ENCODE measurements around the gene DPF1. TPM values are rescaled to one million over a fixed set of nuclear protein-coding genes. Genes with fewer than 3 reads are reported as not detected.

The DPF1 gene
- total RNA-seq, 1 donor from 2014 or later: 3.4 TPM

DNA sequence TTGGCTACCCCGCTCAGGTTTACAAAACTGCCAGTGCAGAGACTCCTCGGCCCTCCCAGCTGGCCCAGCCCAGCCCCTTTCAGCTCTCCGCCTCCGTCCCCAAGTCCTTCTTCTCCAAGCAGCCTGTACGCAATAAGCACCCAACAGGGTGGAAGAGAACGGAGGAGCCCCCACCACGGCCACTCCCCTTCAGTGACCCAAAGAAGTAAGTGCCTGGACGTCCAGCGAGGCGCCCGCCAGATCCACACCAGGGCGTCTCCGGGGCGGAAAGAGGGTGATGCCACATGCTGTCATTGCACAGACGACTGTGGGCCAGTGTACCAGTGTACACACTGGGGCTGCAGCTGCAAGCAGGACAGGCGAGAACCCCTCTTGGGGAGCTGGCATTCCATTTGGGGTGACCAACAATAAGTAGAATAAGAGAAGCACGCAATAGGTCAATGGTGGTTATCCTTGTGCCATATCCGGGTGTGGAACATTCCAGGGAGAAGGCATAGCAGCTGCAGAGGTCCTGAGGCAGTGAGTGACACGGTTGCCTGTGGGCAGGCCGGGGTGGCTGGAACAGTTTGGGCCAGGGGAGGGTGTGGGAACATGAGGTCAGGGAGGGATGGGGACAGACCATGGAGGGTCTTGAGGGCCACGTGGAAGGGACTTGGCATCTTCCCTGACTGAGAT is 41.3 kb downstream of the DPF1 start:
- H3K36me3 Mint-ChIP-seq (ENCODE audit: low read depth): peaks cover 4% of the 10 kb centered on the region
- peaks cover 8% of the 10 kb centered on the region for H3K9me3 Mint-ChIP-seq
- intact Hi-C loops (cut with micrococcal nuclease): no loop called here

GRCh38 chr19:38180071-38180470 is 44.0 kb downstream of the DPF1 start:
- no peaks in the 10 kb centered on the region for H3K27me3 Mint-ChIP-seq (ENCODE audit: low read depth)
- intact Hi-C loops (cut with micrococcal nuclease): no loop called here

More for the DNA sequence above, 41.3 kb downstream of the DPF1 start:
- no peaks in the 10 kb centered on the region for H3K27me3 Mint-ChIP-seq (ENCODE audit: low read depth)
- H3K4me3 Mint-ChIP-seq (ENCODE audit: low read depth): no peak overlapping the region
- no peak overlapping the region for H3K27ac Mint-ChIP-seq
- DNase-seq (ENCODE audit: low spot score): no peak
- H3K4me1 Mint-ChIP-seq (ENCODE audit: low read depth): no peaks in the 10 kb centered on the region

GRCh38 chr19:38175422-38175821 is 48.6 kb downstream of the DPF1 start:
- Mint-ChIP-seq H3K9me3 (peaks cover 3% of the 10 kb centered on the region), H3K36me3 (ENCODE audit: low read depth) (no peaks in the 10 kb centered on the region), H3K4me3 (ENCODE audit: low read depth) (no peak overlapping the region), H3K27me3 (ENCODE audit: low read depth) (no peaks in the 10 kb centered on the region), H3K27ac (no peak overlapping the region), H3K4me1 (ENCODE audit: low read depth) (no peaks in the 10 kb centered on the region)
- no peak for DNase-seq (ENCODE audit: low spot score)
- intact Hi-C loops (cut with micrococcal nuclease): no loop called here

More at GRCh38 chr19:38180071-38180470, 44.0 kb downstream of the DPF1 start:
- no peak overlapping the region for H3K27ac Mint-ChIP-seq
- H3K4me1 Mint-ChIP-seq (ENCODE audit: low read depth): no peaks in the 10 kb centered on the region
- DNase-seq (ENCODE audit: low spot score): no peak
- H3K4me3 Mint-ChIP-seq (ENCODE audit: low read depth): no peak overlapping the region
- peaks cover 8% of the 10 kb centered on the region for H3K9me3 Mint-ChIP-seq
- H3K36me3 Mint-ChIP-seq (ENCODE audit: low read depth): peaks cover 4% of the 10 kb centered on the region

- no peak for DNase-seq (ENCODE audit: low spot score)
- intact Hi-C loops (cut with micrococcal nuclease): no loop called here
- no peaks in the 10 kb centered on the region for H3K36me3 Mint-ChIP-seq (ENCODE audit: low read depth)
- H3K27ac Mint-ChIP-seq: no peak overlapping the region
- H3K4me1 Mint-ChIP-seq (ENCODE audit: low read depth): no peaks in the 10 kb centered on the region
- no peaks in the 10 kb centered on the region for H3K9me3 Mint-ChIP-seq
- H3K27me3 Mint-ChIP-seq (ENCODE audit: low read depth): no peaks in the 10 kb centered on the region
- no peak overlapping the region for H3K4me3 Mint-ChIP-seq (ENCODE audit: low read depth)
Measured at GRCh38 chr19:38173291-38174041, 50.6 kb downstream of the DPF1 start.

DNA sequence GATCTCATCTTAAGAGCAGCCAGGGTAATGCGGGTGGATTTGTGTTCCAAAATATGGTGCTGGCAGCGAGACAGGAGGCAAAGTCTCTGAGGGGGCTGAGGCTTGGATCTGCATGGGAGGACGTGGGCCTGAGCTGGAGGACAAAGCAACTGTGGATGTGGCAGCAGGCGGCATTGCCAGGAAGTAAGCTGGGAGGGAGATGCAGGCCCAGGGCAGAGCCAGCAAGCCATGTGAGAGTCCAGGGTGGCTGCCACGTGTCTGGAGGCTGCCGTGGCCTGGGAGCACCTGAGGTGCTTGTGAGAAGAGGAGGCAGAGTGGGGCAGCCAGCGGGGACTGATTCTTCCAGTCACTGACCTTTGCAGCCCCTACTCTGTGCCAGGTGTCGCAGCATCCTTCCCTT is 52.0 kb downstream of the DPF1 start:
- Mint-ChIP-seq H3K4me3 (ENCODE audit: low read depth) (no peak overlapping the region), H3K27me3 (ENCODE audit: low read depth) (no peaks in the 10 kb centered on the region)
- no peak for DNase-seq (ENCODE audit: low spot score)

DNA sequence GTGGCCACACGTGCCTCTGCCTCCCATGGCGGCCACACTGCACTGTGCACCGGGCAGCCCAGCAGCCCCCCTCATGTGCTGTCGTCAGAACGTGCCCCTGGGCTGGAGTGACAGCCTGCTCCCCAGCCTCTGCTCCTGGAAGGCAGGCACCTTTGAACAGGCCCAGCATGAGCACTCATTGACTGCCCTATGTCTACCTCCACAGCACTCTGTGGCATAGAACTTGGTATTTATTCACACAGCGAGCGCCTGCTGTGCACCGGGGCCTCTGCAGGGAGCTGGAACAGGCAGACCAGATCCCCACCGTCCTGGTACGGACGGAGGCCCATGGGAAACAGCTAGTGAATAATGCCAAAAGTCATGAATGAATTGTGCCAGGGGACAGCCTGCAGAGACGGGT is 53.7 kb downstream of the DPF1 start:
- DNase-seq (ENCODE audit: low spot score): no peak
- Mint-ChIP-seq H3K27ac (no peak overlapping the region), H3K36me3 (ENCODE audit: low read depth) (no peaks in the 10 kb centered on the region), H3K9me3 (no peaks in the 10 kb centered on the region), H3K4me1 (ENCODE audit: low read depth) (no peaks in the 10 kb centered on the region), H3K27me3 (ENCODE audit: low read depth) (no peaks in the 10 kb centered on the region), H3K4me3 (ENCODE audit: low read depth) (no peak overlapping the region)
- intact Hi-C loops (cut with micrococcal nuclease): no loop called here

More for the DNA sequence above, 52.0 kb downstream of the DPF1 start:
- Mint-ChIP-seq H3K36me3 (ENCODE audit: low read depth) (no peaks in the 10 kb centered on the region), H3K27ac (no peak overlapping the region), H3K4me1 (ENCODE audit: low read depth) (no peaks in the 10 kb centered on the region), H3K9me3 (no peaks in the 10 kb centered on the region)
- intact Hi-C loops (cut with micrococcal nuclease): no loop called here

- Mint-ChIP-seq H3K4me1 (ENCODE audit: low read depth) (no peaks in the 10 kb centered on the region), H3K27ac (no peak overlapping the region), H3K27me3 (ENCODE audit: low read depth) (no peaks in the 10 kb centered on the region), H3K4me3 (ENCODE audit: low read depth) (no peak overlapping the region), H3K36me3 (ENCODE audit: low read depth) (peaks cover 6% of the 10 kb centered on the region), H3K9me3 (no peaks in the 10 kb centered on the region)
- intact Hi-C loops (cut with micrococcal nuclease): no loop called here
- DNase-seq (ENCODE audit: low spot score): no peak
Measured at GRCh38 chr19:38168637-38169036, 55.4 kb downstream of the DPF1 start.

DNA sequence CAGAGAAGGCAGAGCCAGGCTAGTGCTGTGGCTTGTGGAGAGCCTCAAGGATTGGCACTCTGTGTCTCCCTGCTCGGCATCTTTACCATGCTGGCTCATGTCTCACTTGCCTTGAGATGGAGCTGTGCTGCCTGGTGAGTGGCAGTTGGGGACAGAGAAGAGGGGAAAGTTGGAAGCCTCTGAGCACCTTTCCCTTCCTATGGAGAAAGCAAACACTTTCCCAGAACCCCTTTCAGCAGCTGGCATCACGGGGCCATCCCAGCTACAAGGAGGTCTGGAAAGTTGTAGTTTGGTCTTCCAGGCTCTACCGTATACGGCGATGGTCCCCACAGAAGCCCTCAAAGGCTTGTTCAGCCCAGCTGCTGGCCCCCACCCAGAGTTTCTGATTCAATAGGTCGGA is 58.7 kb downstream of the DPF1 start:
- H3K27ac Mint-ChIP-seq: no peak overlapping the region
- H3K4me1 Mint-ChIP-seq (ENCODE audit: low read depth): no peaks in the 10 kb centered on the region
- peaks cover 9% of the 10 kb centered on the region for H3K9me3 Mint-ChIP-seq
- intact Hi-C loops (cut with micrococcal nuclease): no loop called here
- peaks cover 26% of the 10 kb centered on the region for H3K36me3 Mint-ChIP-seq (ENCODE audit: low read depth)
- no peak for DNase-seq (ENCODE audit: low spot score)
- no peak overlapping the region for H3K4me3 Mint-ChIP-seq (ENCODE audit: low read depth)
- H3K27me3 Mint-ChIP-seq (ENCODE audit: low read depth): no peaks in the 10 kb centered on the region

DNA sequence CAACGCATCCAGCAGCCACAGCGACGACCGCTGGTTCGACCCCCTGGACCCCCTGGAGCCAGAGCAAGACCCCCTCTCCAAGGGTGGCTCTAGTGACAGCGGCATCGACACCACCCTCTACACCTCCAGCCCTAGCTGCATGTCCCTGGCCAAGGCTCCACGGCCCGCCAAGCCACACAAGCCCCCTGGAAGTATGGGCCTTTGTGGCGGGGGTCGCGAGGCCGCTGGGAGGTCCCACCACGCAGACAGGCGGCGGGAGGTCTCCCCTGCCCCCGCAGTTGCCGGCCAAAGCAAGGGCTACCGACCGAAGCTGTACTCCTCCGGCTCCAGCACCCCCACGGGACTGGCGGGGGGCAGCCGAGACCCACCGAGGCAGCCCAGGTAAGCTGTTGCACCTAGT is 59.5 kb downstream of the DPF1 start:
- no peaks in the 10 kb centered on the region for H3K27me3 Mint-ChIP-seq (ENCODE audit: low read depth)
- peaks cover 9% of the 10 kb centered on the region for H3K9me3 Mint-ChIP-seq
- peaks cover 26% of the 10 kb centered on the region for H3K36me3 Mint-ChIP-seq (ENCODE audit: low read depth)
- H3K27ac Mint-ChIP-seq: no peak overlapping the region
- intact Hi-C loops (cut with micrococcal nuclease): no loop called here
- H3K4me3 Mint-ChIP-seq (ENCODE audit: low read depth): no peak overlapping the region
- no peak for DNase-seq (ENCODE audit: low spot score)
- H3K4me1 Mint-ChIP-seq (ENCODE audit: low read depth): no peaks in the 10 kb centered on the region

GRCh38 chr19:38163419-38164290 is 60.4 kb downstream of the DPF1 start:
- H3K36me3 Mint-ChIP-seq (ENCODE audit: low read depth): peaks cover 26% of the 10 kb centered on the region
- H3K9me3 Mint-ChIP-seq: peaks cover 9% of the 10 kb centered on the region
- intact Hi-C loops (cut with micrococcal nuclease): no loop called here
- H3K4me1 Mint-ChIP-seq (ENCODE audit: low read depth): no peaks in the 10 kb centered on the region
- H3K27me3 Mint-ChIP-seq (ENCODE audit: low read depth): no peaks in the 10 kb centered on the region
- H3K4me3 Mint-ChIP-seq (ENCODE audit: low read depth): no peak overlapping the region
- DNase-seq (ENCODE audit: low spot score): no peak
- H3K27ac Mint-ChIP-seq: no peak overlapping the region

DNA sequence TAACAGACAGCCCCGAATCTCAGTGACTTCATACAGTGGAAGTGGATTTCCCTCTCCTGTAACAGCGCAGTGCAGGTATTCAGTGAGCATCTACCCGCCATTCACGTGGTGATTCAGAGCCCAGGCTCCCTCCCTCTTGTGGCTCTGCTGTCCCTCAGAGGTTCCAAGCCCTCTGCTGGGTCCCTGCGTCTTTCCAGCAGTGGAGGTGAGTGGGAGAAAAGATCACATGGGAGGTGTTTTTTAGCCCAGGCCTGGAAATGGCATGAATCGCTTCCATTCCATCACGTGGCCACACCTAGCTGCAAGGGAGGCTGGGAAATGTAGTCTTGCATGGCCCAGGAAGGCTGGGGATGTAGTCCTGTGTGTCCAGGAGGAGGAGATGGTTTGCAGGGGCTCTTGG is 61.4 kb downstream of the DPF1 start:
- H3K4me1 Mint-ChIP-seq (ENCODE audit: low read depth): no peaks in the 10 kb centered on the region
- intact Hi-C loops (cut with micrococcal nuclease): no loop called here
- peaks cover 26% of the 10 kb centered on the region for H3K36me3 Mint-ChIP-seq (ENCODE audit: low read depth)
- H3K9me3 Mint-ChIP-seq: peaks cover 9% of the 10 kb centered on the region
- no peak for DNase-seq (ENCODE audit: low spot score)
- H3K27ac Mint-ChIP-seq: no peak overlapping the region
- no peak overlapping the region for H3K4me3 Mint-ChIP-seq (ENCODE audit: low read depth)
- H3K27me3 Mint-ChIP-seq (ENCODE audit: low read depth): no peaks in the 10 kb centered on the region

- no peak overlapping the region for H3K27ac Mint-ChIP-seq
- no peak for DNase-seq (ENCODE audit: low spot score)
- H3K27me3 Mint-ChIP-seq (ENCODE audit: low read depth): no peaks in the 10 kb centered on the region
- H3K36me3 Mint-ChIP-seq (ENCODE audit: low read depth): peaks cover 26% of the 10 kb centered on the region
- no peak overlapping the region for H3K4me3 Mint-ChIP-seq (ENCODE audit: low read depth)
- no peaks in the 10 kb centered on the region for H3K4me1 Mint-ChIP-seq (ENCODE audit: low read depth)
- intact Hi-C loops (cut with micrococcal nuclease): no loop called here
- H3K9me3 Mint-ChIP-seq: peaks cover 9% of the 10 kb centered on the region
Measured at GRCh38 chr19:38162094-38162493, 61.9 kb downstream of the DPF1 start.
